Esophagus squamous epithelium (tissue), 5 donors: ENCODE data around the gene OMA1. TPM values are rescaled to one million over a fixed set of nuclear protein-coding genes. Genes with fewer than 3 reads are reported as not detected.
A peak's percentile ranks its signal among the peaks of the same experiment; 100 is the strongest.
"Not testable (repeated sequence)": the region's sequence is repeated elsewhere in the genome, so short reads cannot be mapped to it uniquely, and the experiment has no call there.

ENCODE experiments used
- DNase-seq: peaks from one replicate; lab custom pipeline; 2025; lab: John Stamatoyannopoulos, UW
- H3K27ac ChIP-seq, 4 donors: fragments of 200-600 bp; sonication (generic); one replicate each; pipeline ENCODE4 v1.5.1; 2016 to 2019; ENCODE audit warnings: mild to moderate bottlenecking in 1 of 4
- H3K27me3 ChIP-seq, 4 donors: fragments of 200-600 bp; sonication (generic); 1 replicate in 3 of 4; 2 replicates in 1 of 4; pipeline versions ENCODE4 v1.5.1 to v1.6.0; 2017 to 2021; ENCODE audit warnings: antibody characterized with exemption in 1 of 4
- H3K36me3 ChIP-seq, 3 donors: fragments of 200-600 bp; sonication (generic); one replicate each; pipeline ENCODE4 v1.5.1; 2016 to 2019
- H3K4me1 ChIP-seq, 3 donors: fragments of 200-600 bp; sonication (generic); one replicate each; pipeline ENCODE4 v1.5.1; 2017 to 2019
- H3K4me3 ChIP-seq, 4 donors: fragments of 200-600 bp; sonication (generic); 1 replicate in 3 of 4; 2 replicates in 1 of 4; pipeline ENCODE4 v1.5.1; 2016 to 2019; ENCODE audit warnings: mild to moderate bottlenecking in 2 of 4, moderate library complexity in 1 of 4
- H3K9me3 ChIP-seq, 3 donors: fragments of 200-600 bp; sonication (generic); one replicate each; pipeline ENCODE4 v1.5.1; 2016 to 2019
- CTCF ChIP-seq, 6 experiments: fragments of 450-650 bp in 4 of 6; fragments of 200-600 bp in 2 of 6; sonication (generic) in 2 of 6; IDR thresholded peaks; one replicate each; pipeline ENCODE4 v1.5.1; 2016 to 2019; ENCODE audit warnings: antibody characterized with exemption in 6 of 6, mild to moderate bottlenecking in 4 of 6, moderate library complexity in 4 of 6
- POLR2A ChIP-seq, 4 donors: fragments of 450-650 bp; IDR thresholded peaks; one replicate each; pipeline ENCODE4 v1.6.1; 2017; ENCODE audit warnings: antibody characterized with exemption in 4 of 4, mild to moderate bottlenecking in 4 of 4, moderate library complexity in 3 of 4
- WGBS, 2 donors: methylation state at CpG; one replicate each; pipeline ENCODE4 v1.1.5; 2018; 5-methylcytosine and 5-hydroxymethylcytosine counted together
- intact Hi-C: fragments of 100-400 bp; cut with DNase I; formaldehyde crosslinking; loops from one replicate; pipeline ENCODE4 v1.15.0; 2022
- total RNA-seq, 4 donors: library from RNA; depleted of rRNA; stranded (reverse); fragments of >200 nt; gene quantifications; one replicate each; pipeline ENCODE4 v1.1.0, GENCODE V29; 2016
- donor health status: DM: yes; HTN: yes; CAD: no.

OMA1 gene
- total RNA-seq, 4 donors from 2014 or later: 24.1 to 41.4 (median 30.5) TPM

GRCh38 chr1:58584082-58584895 lies 37.8 kb upstream of the OMA1 start:
- H3K36me3 ChIP-seq: no peaks in the 10 kb centered on the region
- H3K27me3 ChIP-seq: no peaks in the 10 kb centered on the region
- TF ChIP-seq CTCF (IDR thresholded peaks at IDR 0.05) (no peak), POLR2A (IDR thresholded peaks at IDR 0.05) (no peak)
- H3K4me3 ChIP-seq: peak overlapping the region in 1 of 4 donors; percentile 17
- WGBS, 2 donors: 6 to 8% methylated on average over 3 to 7 of the region's 8 CpGs
- H3K9me3 ChIP-seq: no peaks in the 10 kb centered on the region
- DNase-seq: no peak
- H3K27ac ChIP-seq: peak overlapping the region; percentile 75 to 94 (median 89)
- intact Hi-C loops: no loop called here
- peaks cover 32 to 73% (median 33%) of the 10 kb centered on the region in 3 donors for H3K4me1 ChIP-seq

GRCh38 chr1:58583496-58583895 lies 37.0 kb upstream of the OMA1 start:
- TF ChIP-seq POLR2A (IDR thresholded peaks at IDR 0.05): no peak
- Histone ChIP-seq H3K4me1 (peaks cover 27 to 70% (median 33%) of the 10 kb centered on the region in 3 donors), H3K9me3 (no peaks in the 10 kb centered on the region), H3K27ac (peak overlapping the region; percentile 75 to 94 (median 89)), H3K36me3 (no peaks in the 10 kb centered on the region), H3K27me3 (no peaks in the 10 kb centered on the region), H3K4me3 (no peak overlapping the region)
- intact Hi-C loops: no loop called here
- DNase-seq: no peak
- 14 to 21% methylated on average over 1 of the region's 1 CpG for WGBS, 2 donors

GRCh38 chr1:58582143-58582542 lies 35.6 kb upstream of the OMA1 start:
- H3K9me3 ChIP-seq, H3K27me3 ChIP-seq, H3K4me3 ChIP-seq, H3K27ac ChIP-seq, DNase-seq, intact Hi-C loops, H3K36me3 ChIP-seq: not testable (repeated sequence)
- 100% methylated on average over 1 of the region's 1 CpG for WGBS, 2 donors
- peaks cover 27 to 74% (median 42%) of the 10 kb centered on the region in 3 donors for H3K4me1 ChIP-seq

GRCh38 chr1:58581641-58582040 lies 35.1 kb upstream of the OMA1 start:
- Histone ChIP-seq H3K4me1 (peaks cover 28 to 74% (median 42%) of the 10 kb centered on the region in 3 donors), H3K9me3 (no peaks in the 10 kb centered on the region), H3K27ac (no peak overlapping the region), H3K27me3 (peaks cover 0 to 10% (median 0%) of the 10 kb centered on the region in 4 donors), H3K36me3 (peaks cover 0 to 1% (median 0%) of the 10 kb centered on the region in 3 donors), H3K4me3 (no peak overlapping the region)
- TF ChIP-seq CTCF (IDR thresholded peaks at IDR 0.05) (no peak), POLR2A (IDR thresholded peaks at IDR 0.05) (no peak)
- no peak for DNase-seq
- 66 to 83% methylated on average over 2 of the region's 2 CpGs for WGBS, 2 donors
- intact Hi-C loops: no loop called here

GRCh38 chr1:58580186-58580585 lies 33.7 kb upstream of the OMA1 start:
- no peak for DNase-seq
- H3K27ac ChIP-seq: peak overlapping the region in 2 of 4 donors; percentile 77 to 81
- H3K9me3 ChIP-seq: no peaks in the 10 kb centered on the region
- TF ChIP-seq CTCF (IDR thresholded peaks at IDR 0.05): no peak
- no peak for TF ChIP-seq POLR2A (IDR thresholded peaks at IDR 0.05)
- peaks cover 0 to 19% (median 0%) of the 10 kb centered on the region in 4 donors for H3K27me3 ChIP-seq
- 24 to 50% methylated on average over 1 of the region's 1 CpG for WGBS, 2 donors
- no peak overlapping the region for H3K4me3 ChIP-seq
- peaks cover 0 to 8% (median 0%) of the 10 kb centered on the region in 3 donors for H3K36me3 ChIP-seq
- H3K4me1 ChIP-seq: peaks cover 26 to 68% (median 29%) of the 10 kb centered on the region in 3 donors
- intact Hi-C loops: no loop called here

- no peaks in the 10 kb centered on the region for H3K9me3 ChIP-seq
- H3K4me3 ChIP-seq: peak overlapping the region; percentile 69 to 89 (median 79)
- intact Hi-C loops: no loop called here
- peaks cover 0 to 8% (median 0%) of the 10 kb centered on the region in 3 donors for H3K36me3 ChIP-seq
- DNase-seq: no peak
- no peak for TF ChIP-seq CTCF (IDR thresholded peaks at IDR 0.05)
- TF ChIP-seq POLR2A (IDR thresholded peaks at IDR 0.05): no peak
- H3K27me3 ChIP-seq: peaks cover 0 to 19% (median 0%) of the 10 kb centered on the region in 4 donors
- peaks cover 7 to 67% (median 8%) of the 10 kb centered on the region in 3 donors for H3K4me1 ChIP-seq
- WGBS, 2 donors: 14 to 17% methylated on average over 3 of the region's 3 CpGs
- peak overlapping the region; percentile 93 to 99 (median 96) for H3K27ac ChIP-seq
These were observed 31.1 kb upstream of the OMA1 start for GRCh38 chr1:58577654-58578030.
